Keratinocyte (primary cell): Measurements from ENCODE around the gene ELP5. TPM values are rescaled to one million over a fixed set of nuclear protein-coding genes. Genes with fewer than 3 reads are reported as not detected.

Experiments used
- DNase-seq: peaks from one replicate; pipeline ENCODE4 v3.0.0-alpha.2; 2011; ENCODE audit warnings: low read depth, missing footprints, low spot score
- FAIRE-seq: peaks from 2 replicates; lab custom pipeline; 2011; peaks lifted over from hg19 to GRCh38; lab: Jason Lieb, UNC
- H2AFZ ChIP-seq: 2 replicates; pipeline ENCODE4 v1.6.0; 2012; ENCODE audit warnings: low read length, control low read depth, inconsistent platforms; ENCODE audit not compliant: control insufficient read depth
- H3K27ac ChIP-seq: 2 replicates; pipeline ENCODE4 v1.5.1; 2011; ENCODE audit warnings: low read length; ENCODE audit not compliant: control insufficient read depth, insufficient read depth
- H3K27me3 ChIP-seq: 3 replicates; pipeline ENCODE4 v1.6.0; 2011; ENCODE audit warnings: low read length; ENCODE audit not compliant: control insufficient read depth, insufficient read depth; ENCODE audit errors: extremely low read depth
- H3K36me3 ChIP-seq, 2 experiments: 2 replicates in 1 of 2; 3 replicates in 1 of 2; pipeline ENCODE4 v1.5.1; 2011; ENCODE audit warnings: low read length in 2 of 2, mild to moderate bottlenecking in 1 of 2; ENCODE audit not compliant: control insufficient read depth in 2 of 2, insufficient read depth in 2 of 2; ENCODE audit errors: extremely low read depth in 1 of 2
- H3K4me1 ChIP-seq: 3 replicates; pipeline ENCODE4 v1.5.1; 2011; ENCODE audit warnings: low read length; ENCODE audit not compliant: control insufficient read depth, insufficient read depth; ENCODE audit errors: extremely low read depth
- H3K4me2 ChIP-seq: 3 replicates; pipeline ENCODE4 v1.6.0; 2011; ENCODE audit warnings: low read depth, low read length; ENCODE audit not compliant: control insufficient read depth, insufficient read depth; ENCODE audit errors: extremely low read depth
- H3K4me3 ChIP-seq, 3 experiments: fragments of 200-600 bp in 1 of 3; sonication (generic) in 1 of 3; 2 replicates in 2 of 3; 3 replicates in 1 of 3; pipeline ENCODE4 v1.5.1; 2011 to 2016; ENCODE audit warnings: low read length in 3 of 3, mild to moderate bottlenecking in 3 of 3, control low read depth in 2 of 3, inconsistent platforms in 1 of 3, low read depth in 1 of 3, mixed read lengths in 1 of 3, mixed run types in 1 of 3, moderate library complexity in 1 of 3; ENCODE audit not compliant: control insufficient read depth in 2 of 3, insufficient read depth in 2 of 3; ENCODE audit errors: extremely low read depth in 1 of 3
- H3K79me2 ChIP-seq: 2 replicates; pipeline ENCODE4 v1.6.0; 2012; ENCODE audit warnings: low read length; ENCODE audit not compliant: control insufficient read depth, insufficient read depth
- H3K9ac ChIP-seq: 3 replicates; pipeline ENCODE4 v1.6.0; 2011; ENCODE audit warnings: low read length; ENCODE audit not compliant: control insufficient read depth, insufficient read depth; ENCODE audit errors: extremely low read depth
- H3K9me1 ChIP-seq: 3 replicates; pipeline ENCODE4 v1.6.0; 2011; ENCODE audit warnings: low read length; ENCODE audit not compliant: control insufficient read depth, insufficient read depth; ENCODE audit errors: extremely low read depth
- H3K9me3 ChIP-seq: 2 replicates; pipeline ENCODE4 v1.5.1; 2012; ENCODE audit warnings: low read depth, low read length; ENCODE audit not compliant: control insufficient read depth
- H4K20me1 ChIP-seq: 3 replicates; pipeline ENCODE4 v1.6.0; 2011; ENCODE audit warnings: low read length; ENCODE audit not compliant: control insufficient read depth, insufficient read depth; ENCODE audit errors: extremely low read depth
- CTCF ChIP-seq, 3 experiments: IDR thresholded peaks in 1 of 3; conservative IDR thresholded peaks in 1 of 3; optimal IDR thresholded peaks in 1 of 3; 2 replicates in 2 of 3; 3 replicates in 1 of 3; pipeline versions ENCODE3 to v1.5.1; 2011; ENCODE audit warnings: low read length in 3 of 3, mild to moderate bottlenecking in 3 of 3, moderate library complexity in 2 of 3, control low read depth in 1 of 3, inconsistent platforms in 1 of 3; ENCODE audit not compliant: insufficient read depth in 2 of 3; ENCODE audit errors: extremely low read depth in 1 of 3
- EZH2 ChIP-seq: IDR thresholded peaks from one replicate; pipeline ENCODE4 v1.6.1; 2012; ENCODE audit warnings: inconsistent platforms, mild to moderate bottlenecking, low read length, moderate library complexity
- dilution Hi-C: fragments of 300-500 bp; cut with MboI; formaldehyde crosslinking; loops from one replicate; pipeline ENCODE4 v1.7.0; 2020; ENCODE audit warnings: low sequenced_read_pairs; ENCODE audit not compliant: extremely low pct_ligation_motif_present
- polyA plus RNA-seq, 5 experiments: library from polyadenylated mRNA; depleted of rRNA in 3 of 5; stranded (reverse) in 3 of 5; stranded (forward) in 1 of 5; unstranded in 1 of 5; fragments of >200 nt; gene quantifications; 1 replicate in 1 of 5; 2 replicates in 3 of 5; 3 replicates in 1 of 5; pipeline versions ENCODE4 v1.2.1 to v1.2.3, GENCODE V29; 2011 to 2012; ENCODE audit warnings: missing spikeins in 2 of 5, low read depth in 1 of 5, low replicate concordance in 1 of 5

The ELP5 gene
- polyA plus RNA-seq, 1 donor (not counting 4 experiments of a cell fraction or from before 2014, with no cell fraction given) = 19.4 TPM

DNA sequence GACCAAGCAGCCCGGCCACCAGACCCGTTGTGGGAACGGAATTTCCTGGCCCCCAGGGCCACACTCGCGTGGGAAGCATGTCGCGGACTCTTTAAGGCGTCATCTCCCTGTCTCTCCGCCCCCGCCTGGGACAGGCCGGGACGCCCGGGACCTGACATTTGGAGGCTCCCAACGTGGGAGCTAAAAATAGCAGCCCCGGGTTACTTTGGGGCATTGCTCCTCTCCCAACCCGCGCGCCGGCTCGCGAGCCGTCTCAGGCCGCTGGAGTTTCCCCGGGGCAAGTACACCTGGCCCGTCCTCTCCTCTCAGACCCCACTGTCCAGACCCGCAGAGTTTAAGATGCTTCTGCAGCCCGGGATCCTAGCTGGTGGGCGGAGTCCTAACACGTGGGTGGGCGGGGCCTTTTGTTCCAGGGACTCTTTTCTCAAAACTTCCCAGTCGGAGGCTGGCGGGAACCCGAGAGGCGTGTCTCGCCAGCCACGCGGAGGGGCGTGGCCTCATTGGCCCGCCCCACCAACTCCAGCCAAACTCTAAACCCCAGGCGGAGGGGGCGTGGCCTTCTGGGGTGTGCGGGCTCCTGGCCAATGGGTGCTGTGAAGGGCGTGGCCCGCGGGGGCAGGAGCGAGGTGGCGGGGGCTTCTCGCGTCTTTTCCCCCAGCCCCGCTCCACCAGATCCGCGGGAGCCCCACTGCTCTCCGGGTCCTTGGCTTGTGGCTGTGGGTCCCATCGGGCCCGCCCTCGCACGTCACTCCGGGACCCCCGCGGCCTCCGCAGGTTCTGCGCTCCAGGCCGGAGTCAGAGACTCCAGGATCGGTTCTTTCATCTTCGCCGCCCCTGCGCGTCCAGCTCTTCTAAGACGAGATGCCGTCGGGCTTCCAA, 29.3 kb downstream of the ELP5 start, which contains the start of gene SLC2A4:
SLC2A4 (plus strand) TSS at position 645 of the 879 bp plus-strand sequence; CDS start at position 862, 217 bp downstream.
- FAIRE-seq (no peak), DNase-seq (peak; percentile 87)
- H3K4me2 ChIP-seq = peak within 1 kb of the TSS; percentile 98
- dilution Hi-C loops = no loop called here
- no peaks in the 10 kb centered on the region for H3K36me3 ChIP-seq
- H3K9me3 ChIP-seq = no peaks in the 10 kb centered on the region
- peak within 1 kb of the TSS; percentile 38 to 78 (median 66) for H3K4me3 ChIP-seq
- H3K9ac ChIP-seq = peak within 1 kb of the TSS; percentile 72
- TF ChIP-seq CTCF (optimal IDR thresholded peaks at IDR 0.05 in 1 of 3, IDR thresholded peaks at IDR 0.05 in 1 of 3, conservative IDR thresholded peaks at IDR 0.05 in 1 of 3; ENCODE audit: extremely low read depth in 1 of 3, insufficient read depth in 2 of 3, low read length in 3 of 3) (no peak), EZH2 (no peak)
- H3K4me1 ChIP-seq = peaks cover 16% of the 10 kb centered on the region
- no peaks in the 10 kb centered on the region for H4K20me1 ChIP-seq
- H2AFZ ChIP-seq = peak within 1 kb of the TSS; percentile 60
- no peaks in the 10 kb centered on the region for H3K79me2 ChIP-seq
- peak within 1 kb of the TSS; percentile 44 for H3K27ac ChIP-seq
- H3K9me1 ChIP-seq = no peaks in the 10 kb centered on the region
- H3K27me3 ChIP-seq = peaks cover 36% of the 10 kb centered on the region

DNA sequence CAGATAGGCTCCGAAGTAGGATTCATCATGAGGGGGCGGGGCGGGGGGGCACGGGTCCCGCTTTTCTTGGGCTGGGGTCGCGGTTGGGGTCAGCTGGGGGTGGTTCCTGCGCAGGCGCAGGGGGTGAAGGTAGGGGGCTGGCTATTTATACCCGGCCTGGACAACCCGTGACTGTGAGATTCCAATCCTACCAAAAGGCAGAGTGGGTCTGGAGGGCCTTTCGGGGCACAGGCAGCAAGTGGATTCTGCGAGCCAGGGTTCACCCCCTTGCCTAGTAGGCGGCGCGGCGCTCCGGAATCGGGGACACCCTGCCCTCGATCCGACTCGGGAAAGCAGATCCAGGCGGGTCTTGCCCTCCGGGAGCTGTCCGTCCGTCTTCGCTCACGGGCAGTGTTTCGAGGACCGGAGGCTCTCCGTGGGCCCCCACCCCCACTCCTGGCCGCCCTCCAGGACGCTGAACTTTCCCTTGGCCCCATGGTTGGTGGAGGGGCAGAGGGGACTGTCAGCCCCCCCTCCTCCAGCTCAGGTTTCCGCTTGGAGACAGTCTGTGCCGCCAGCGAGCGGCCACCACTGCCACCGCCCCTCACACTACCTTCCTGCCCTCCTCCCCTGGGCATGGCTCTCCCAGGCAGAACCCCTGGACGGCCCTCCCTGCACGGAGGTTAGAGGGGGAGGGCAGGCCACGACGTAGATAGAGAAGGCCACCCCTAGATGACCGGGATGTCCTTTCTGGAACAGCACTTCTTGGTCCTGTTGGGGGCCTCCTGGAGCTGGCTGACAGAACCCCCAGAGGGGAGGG, 30.1 kb downstream of the ELP5 start:
- no peaks in the 10 kb centered on the region for H3K79me2 ChIP-seq
- H3K4me1 ChIP-seq = peaks cover 16% of the 10 kb centered on the region
- no peaks in the 10 kb centered on the region for H3K36me3 ChIP-seq
- no peaks in the 10 kb centered on the region for H3K9me3 ChIP-seq
- no peak for DNase-seq
- no peak overlapping the region for H3K9ac ChIP-seq
- no peak for FAIRE-seq
- H3K27ac ChIP-seq = no peak overlapping the region
- peaks cover 36% of the 10 kb centered on the region for H3K27me3 ChIP-seq
- no peak overlapping the region for H2AFZ ChIP-seq
- TF ChIP-seq EZH2 = peak; percentile 27
- no peak for TF ChIP-seq CTCF (optimal IDR thresholded peaks at IDR 0.05 in 1 of 3, IDR thresholded peaks at IDR 0.05 in 1 of 3, conservative IDR thresholded peaks at IDR 0.05 in 1 of 3; ENCODE audit: extremely low read depth in 1 of 3, insufficient read depth in 2 of 3, low read length in 3 of 3)
- no peaks in the 10 kb centered on the region for H4K20me1 ChIP-seq
- dilution Hi-C loops = no loop called here
- H3K4me3 ChIP-seq = peak overlapping the region; percentile 38 to 78 (median 66)
- peak overlapping the region; percentile 98 for H3K4me2 ChIP-seq
- no peaks in the 10 kb centered on the region for H3K9me1 ChIP-seq
